ENCODE measurements around the gene BLVRB.
"Not testable (repeated sequence)": the region's sequence is repeated elsewhere in the genome, so short reads cannot be mapped to it uniquely, and the experiment has no call there.

BLVRB gene

DNA sequence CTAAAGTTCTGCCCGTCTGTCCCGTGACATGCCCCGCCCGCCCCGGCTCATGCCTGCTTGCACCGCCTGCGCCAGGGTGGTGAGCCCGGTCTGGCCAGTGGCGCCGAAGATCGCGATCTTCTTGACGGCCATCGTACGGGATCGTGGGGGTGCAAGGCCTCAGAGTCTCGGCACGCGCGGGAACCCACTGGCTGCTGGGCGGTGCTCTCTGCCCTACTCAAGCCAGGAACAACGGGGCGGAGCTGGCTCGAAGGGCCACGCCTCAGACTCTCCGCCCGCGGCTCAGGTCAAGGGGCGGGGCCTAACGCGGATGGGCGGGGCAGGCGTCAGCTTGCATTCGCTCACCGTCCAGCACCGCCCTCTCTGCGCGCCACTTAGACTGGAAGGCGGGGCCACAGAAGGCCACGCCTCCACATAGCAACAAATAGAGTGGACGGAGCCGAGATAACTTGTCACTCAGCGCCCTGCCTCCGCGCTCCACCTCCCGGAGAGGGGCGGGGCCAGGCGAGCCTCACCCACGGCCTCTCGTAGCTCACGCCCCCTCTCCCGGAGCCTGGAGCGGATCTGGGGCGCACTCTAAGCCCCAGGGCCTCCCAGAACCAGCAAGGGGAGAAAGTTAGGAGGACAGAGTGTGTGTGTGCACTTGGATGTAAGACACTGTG, at the start of gene BLVRB:
BLVRB (minus strand) TSS at position 189 of the 662 bp plus-strand sequence; CDS start at position 132, 57 bp downstream.
- DNase-seq, result peak; percentile 99 to 100

DNA sequence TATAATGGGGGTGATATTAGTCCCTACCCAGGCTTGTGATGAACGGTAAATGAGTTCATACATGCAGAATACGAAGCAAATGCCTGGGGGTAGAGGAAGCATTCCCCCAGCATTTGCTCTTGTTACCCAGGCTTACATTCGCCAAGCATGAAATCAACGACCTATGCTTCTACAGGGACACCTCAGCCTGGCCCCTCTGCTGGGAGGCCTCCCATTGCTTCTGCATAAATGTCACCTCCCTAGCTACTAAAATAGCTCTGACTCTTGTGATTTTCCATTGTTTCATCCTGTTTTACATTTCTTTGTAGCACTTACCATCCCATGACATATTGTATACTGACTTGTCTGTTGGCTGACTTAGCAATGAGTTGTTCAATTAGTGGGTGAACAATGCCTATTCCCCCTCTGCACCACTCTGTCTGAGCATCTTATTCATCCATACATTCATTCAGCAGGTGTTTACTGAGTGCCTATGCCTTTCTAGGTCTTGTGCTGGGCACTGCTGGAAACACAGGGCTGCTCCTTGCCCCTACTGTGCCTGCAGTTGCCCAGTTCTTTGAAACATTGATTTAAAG, 48.3 kb upstream of the BLVRB start:
- no peak for DNase-seq

- DNase-seq, result no peak
Measured at GRCh38 chr19:40513345-40513678, 47.8 kb upstream of the BLVRB start.

GRCh38 chr19:40512473-40513344, 47.2 kb upstream of the BLVRB start:
- no peak for DNase-seq

DNA sequence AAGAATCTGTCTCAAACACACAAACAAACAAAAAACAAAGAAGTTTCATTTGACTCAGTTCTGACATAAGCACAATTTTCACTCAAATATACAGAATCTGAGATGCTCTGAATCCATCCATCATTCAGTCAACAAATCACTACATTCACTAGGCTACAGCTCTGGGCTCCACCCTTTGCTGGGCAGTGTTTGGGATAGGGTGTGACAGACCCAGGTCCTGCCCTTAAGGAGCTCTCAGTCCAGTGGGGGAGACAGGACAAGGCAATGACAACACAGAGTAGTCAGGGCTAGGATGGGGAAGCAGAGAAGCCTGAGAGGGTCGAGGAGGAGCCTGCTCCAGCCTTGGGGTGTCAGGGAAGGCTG, 46.5 kb upstream of the BLVRB start:
- DNase-seq, result no peak

DNA sequence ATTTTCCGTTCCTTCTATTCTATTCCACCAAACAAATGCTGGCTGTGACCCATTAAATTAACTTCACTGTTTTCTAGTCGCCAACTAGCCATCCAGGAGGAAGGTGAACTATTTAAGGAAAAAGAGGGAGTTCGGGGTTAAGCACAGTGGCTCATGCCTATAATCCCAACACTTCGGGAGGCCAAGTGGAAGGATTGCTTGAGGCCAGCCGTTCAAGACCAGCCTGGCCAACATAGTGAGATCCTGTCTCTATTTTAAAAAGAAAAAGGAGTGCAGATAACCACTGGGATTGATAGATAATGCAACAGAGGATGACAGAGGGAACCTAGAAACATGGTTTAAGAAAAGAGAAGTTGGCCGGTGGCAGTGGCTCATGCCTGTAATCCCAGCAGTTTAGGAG, 45.9 kb upstream of the BLVRB start:
- DNase-seq, result no peak

DNA sequence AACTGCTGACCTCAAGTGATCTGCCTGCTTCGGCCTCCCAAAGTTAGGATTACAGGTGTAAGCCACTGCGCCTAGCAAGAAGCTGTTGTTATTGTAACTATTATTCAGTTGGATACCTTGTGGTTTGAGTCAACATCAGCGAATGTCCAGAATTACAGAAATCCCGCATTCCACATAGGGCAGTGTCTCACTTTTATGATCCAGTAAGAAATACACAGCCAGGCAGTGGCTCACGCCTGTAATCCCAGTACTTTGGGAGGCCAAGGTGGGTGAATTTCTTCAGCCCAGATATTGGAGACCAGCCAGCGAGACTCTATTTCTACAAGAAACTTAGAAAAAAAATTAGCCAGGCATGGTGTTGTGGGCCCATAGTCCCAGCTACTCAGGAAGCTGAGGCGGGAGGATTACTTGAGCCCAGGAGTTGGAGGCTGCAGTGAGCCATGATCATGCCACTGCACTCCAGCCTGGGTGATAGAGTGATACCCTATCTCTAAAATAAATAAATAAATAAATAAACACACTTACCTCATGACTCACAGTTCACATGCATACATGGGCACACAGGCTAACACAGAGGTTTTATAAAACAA, 45.1 kb upstream of the BLVRB start:
- no peak for DNase-seq

- no peak for DNase-seq
Measured at GRCh38 chr19:40508739-40509260, 43.3 kb upstream of the BLVRB start.

DNA sequence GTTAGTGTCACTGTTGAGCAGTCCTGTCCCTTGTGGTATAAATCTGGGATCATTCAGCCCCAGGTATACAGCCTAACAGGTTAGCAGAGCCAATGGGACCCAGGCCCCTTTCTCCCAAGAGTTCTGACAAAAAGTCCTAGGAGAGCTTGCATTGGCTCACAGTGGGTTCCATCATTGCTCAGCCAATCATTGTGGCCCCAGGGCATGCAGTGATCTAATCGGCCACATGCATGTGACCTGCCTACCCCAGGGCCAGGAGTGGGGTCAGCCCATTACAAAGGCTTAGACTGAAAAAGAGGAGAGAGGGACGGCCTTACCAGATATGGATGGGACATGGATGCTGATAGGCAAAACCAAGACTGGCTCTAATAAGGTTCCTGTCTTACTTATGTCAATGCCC, 42.3 kb upstream of the BLVRB start:
- no peak for DNase-seq

GRCh38 chr19:40506099-40506498, 40.6 kb upstream of the BLVRB start:
- DNase-seq, result no peak

DNA sequence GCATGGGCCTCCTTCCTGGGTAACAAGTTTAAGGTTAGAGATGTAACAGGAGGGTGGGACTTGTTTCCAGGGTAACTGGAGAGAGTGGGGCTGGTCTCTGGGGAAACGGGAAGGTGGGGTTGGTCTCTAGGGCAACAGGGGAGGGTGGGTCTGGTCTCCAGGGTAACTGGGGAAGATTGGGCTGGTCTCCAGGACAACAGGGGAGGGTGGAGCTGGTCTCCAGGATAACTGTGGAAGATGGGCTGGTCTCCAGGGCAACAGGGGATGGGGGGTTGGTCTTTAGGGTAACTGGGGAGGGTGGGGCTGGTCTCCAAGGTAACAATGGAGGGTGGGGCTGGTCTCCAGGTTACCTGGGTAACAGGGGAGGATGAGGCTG, 37.8 kb upstream of the BLVRB start:
- no peak for DNase-seq

DNA sequence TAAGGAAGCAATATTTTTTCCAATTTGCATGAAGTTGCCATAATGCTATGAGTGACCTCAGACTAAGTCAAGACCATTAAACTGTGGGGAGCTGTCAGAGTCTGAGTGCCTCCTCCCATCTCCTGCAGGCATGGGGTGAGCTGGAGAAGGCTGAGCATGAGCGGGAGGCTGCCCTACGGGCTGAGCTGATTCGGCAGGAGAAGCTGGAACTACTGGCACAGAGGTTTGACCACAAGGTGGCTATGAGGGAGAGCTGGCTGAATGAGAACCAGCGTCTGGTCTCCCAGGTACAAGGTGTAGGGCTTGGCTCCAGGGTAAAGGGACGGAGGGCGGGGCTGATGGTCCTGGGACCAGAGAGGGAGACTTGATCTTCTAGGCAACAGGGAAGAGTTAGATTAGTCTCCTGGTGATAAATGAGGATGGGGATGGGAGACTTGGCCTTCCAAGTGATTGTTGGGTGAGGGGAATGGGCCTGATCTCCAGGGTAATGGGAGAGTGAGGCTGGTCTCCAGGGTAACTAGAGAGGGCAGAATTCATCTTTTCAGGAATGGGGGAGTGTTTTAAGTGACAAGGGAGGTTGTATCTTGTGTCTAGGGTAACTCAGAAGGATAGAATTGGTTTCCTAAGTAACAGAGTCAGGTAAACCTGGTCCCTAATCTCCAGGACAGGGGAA, 37.2 kb upstream of the BLVRB start:
- no peak for DNase-seq

GRCh38 chr19:40502081-40502480, 36.5 kb upstream of the BLVRB start:
- DNase-seq, result no peak

- DNase-seq, result no peak
Measured at GRCh38 chr19:40501599-40501998, 36.1 kb upstream of the BLVRB start.

DNA sequence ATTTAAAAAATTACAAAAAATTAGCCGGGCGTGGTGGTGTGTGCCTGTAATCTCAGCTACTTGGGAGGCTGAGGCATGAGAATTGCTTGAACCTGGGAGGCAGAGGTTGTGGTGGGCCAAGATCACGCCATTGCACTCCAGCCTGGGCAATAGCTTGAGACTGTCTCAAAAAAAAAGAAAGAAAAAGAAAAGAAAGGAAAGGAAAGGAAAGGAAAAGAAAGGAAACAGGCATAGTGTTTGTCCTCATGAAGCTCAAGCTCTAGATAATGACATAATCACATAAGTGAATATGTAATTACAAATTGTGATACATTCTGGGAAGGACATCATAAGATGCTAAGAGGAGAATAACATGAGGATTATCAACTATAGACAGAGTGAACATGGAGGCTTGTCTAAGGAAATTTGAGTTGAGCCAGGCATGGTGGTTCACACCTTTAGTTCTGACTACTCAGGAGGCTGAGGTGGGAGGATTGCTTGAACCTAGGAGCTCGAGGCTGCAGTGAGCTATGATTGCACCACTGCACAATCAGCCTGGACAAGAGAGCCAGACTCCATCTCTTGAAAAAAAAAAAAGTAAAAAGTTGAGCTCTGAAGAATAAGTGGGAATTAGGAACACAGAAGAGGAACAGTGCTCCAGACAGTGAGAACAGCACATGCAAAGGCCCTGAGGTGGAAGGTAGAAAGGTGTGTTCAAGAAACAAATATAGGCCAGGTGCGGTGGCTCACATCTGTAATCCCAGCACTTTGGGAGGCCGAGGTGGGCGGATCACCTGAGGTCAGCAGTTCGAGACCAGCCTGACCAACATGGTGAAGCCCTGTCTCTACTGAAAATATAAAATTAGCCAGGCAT, 35.4 kb upstream of the BLVRB start:
- not testable (repeated sequence) for DNase-seq

DNA sequence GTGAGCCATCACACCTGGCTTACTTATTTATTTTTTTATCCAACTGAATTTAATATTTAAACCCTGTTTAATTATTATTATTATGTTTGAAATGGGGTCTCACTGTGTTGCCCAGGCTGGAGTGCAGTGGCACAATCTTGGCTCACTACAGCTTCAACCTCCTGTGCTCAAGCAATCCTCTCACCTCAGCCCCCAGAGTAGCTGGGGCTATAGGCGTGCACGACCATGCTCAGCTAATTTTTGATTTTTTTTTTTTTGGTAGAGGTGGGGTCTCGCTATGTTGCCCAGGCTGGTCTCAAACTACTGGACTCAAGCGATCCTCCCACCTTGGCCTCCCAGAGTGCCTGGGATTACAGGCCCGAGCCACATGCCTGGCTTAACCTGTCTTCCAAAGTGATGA, 33.8 kb upstream of the BLVRB start:
- no peak for DNase-seq

- DNase-seq, result no peak
Measured at GRCh38 chr19:40497214-40497613, 31.7 kb upstream of the BLVRB start.

- no peak for DNase-seq
Measured at GRCh38 chr19:40494191-40494838, 28.8 kb upstream of the BLVRB start.

DNA sequence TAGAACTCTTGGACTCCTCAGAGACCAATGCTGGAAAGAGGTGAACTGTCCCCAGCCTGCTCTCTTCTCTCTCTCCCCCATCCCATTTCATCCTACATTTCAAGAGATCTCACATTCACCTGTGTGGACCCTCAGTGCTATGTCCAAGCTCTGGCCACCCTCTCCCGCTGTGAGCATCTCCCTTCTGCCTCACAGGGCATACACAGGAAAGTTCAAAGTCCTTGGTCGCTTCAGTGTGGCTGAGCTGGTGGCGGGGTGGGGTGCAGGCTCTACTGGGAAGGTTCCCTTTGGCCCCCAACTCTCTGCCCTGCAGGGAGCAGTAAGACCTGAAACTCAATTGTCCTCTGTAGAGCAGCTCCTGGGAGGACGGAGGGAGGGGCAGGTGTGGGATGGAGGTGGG, 28.2 kb upstream of the BLVRB start:
- no peak for DNase-seq

- no peak for DNase-seq
Measured at GRCh38 chr19:40492274-40492673, 26.7 kb upstream of the BLVRB start.

DNA sequence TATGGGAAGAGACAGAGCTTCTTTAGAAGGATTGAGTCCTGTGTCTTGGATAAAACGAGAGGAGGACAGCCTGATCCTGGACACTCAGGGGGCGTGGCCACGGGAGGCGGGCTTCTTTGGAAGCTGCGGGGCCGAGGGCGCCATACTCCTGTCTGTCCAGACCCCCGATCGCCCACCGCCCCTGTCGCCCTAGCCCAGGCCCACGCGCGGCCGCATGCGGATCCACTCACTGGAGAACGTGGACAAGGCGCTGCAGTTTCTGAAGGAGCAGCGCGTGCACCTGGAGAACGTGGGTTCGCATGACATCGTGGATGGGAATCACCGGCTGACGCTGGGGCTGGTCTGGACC, 24.3 kb upstream of the BLVRB start:
- DNase-seq, result no peak

- DNase-seq, result no peak
Measured at GRCh38 chr19:40486017-40486416, 20.5 kb upstream of the BLVRB start.

Measured in stimulated activated CD4-positive, alpha-beta T cell treated with anti-CD3 and anti-CD28 coated beads, Interleukin-4, amount 100 ng/mL, for 4 hours (primary cell).